H9 (cell line): ENCODE measurements around the gene ENTPD6. TPM values are rescaled to one million over a fixed set of nuclear protein-coding genes. Genes with fewer than 3 reads are reported as not detected.

Source experiments
- DNase-seq: peaks from one replicate; pipeline ENCODE4 v3.0.0-alpha.2; 2017
- H2AFZ ChIP-seq: one replicate; pipeline ENCODE4 v1.6.1; 2013; ENCODE audit warnings: mild to moderate bottlenecking, low read length, control low read depth, moderate library complexity
- H2AK5ac ChIP-seq: 2 replicates; pipeline ENCODE4 v1.6.1; 2013; ENCODE audit warnings: low read length, control low read depth, mixed read lengths; ENCODE audit not compliant: insufficient read length
- H2BK120ac ChIP-seq: one replicate; pipeline ENCODE4 v1.6.1; 2013; ENCODE audit warnings: low read depth, mild to moderate bottlenecking, low read length, control low read depth, inconsistent platforms; ENCODE audit not compliant: poor library complexity, severe bottlenecking
- H2BK12ac ChIP-seq: 2 replicates; pipeline ENCODE4 v1.6.1; 2013; ENCODE audit warnings: low read length, control low read depth, mixed read lengths, low read depth; ENCODE audit not compliant: insufficient read length
- H2BK15ac ChIP-seq: 2 replicates; pipeline ENCODE4 v1.6.1; 2013; ENCODE audit warnings: low read depth, low read length, control low read depth
- H2BK20ac ChIP-seq: one replicate; pipeline ENCODE4 v1.6.1; 2013; ENCODE audit warnings: low read depth, mild to moderate bottlenecking, low read length, control low read depth, inconsistent platforms; ENCODE audit not compliant: poor library complexity, severe bottlenecking
- H2BK5ac ChIP-seq: 2 replicates; pipeline ENCODE4 v1.6.1; 2013; ENCODE audit warnings: low read length, control low read depth, mixed read lengths; ENCODE audit not compliant: insufficient read length
- H3K14ac ChIP-seq: 2 replicates; pipeline ENCODE4 v1.6.1; 2013; ENCODE audit warnings: low read length, control low read depth; ENCODE audit not compliant: insufficient read depth
- H3K18ac ChIP-seq: 2 replicates; pipeline ENCODE4 v1.6.1; 2013; ENCODE audit warnings: low read depth, mild to moderate bottlenecking, mixed read lengths, low read length, control low read depth; ENCODE audit not compliant: insufficient read length
- H3K23ac ChIP-seq: 2 replicates; pipeline ENCODE4 v1.6.1; 2013; ENCODE audit warnings: low read length, control low read depth, mixed read lengths, low read depth; ENCODE audit not compliant: insufficient read length
- H3K23me2 ChIP-seq: 2 replicates; pipeline ENCODE4 v1.6.1; 2013; ENCODE audit warnings: low read depth, mild to moderate bottlenecking, mixed read lengths, low read length, control low read depth; ENCODE audit not compliant: insufficient read length, poor library complexity, severe bottlenecking
- H3K27ac ChIP-seq: 2 replicates; pipeline ENCODE4 v1.5.1; 2013; ENCODE audit warnings: low read length, control low read depth, mixed read lengths, low read depth; ENCODE audit not compliant: insufficient read length
- H3K27me3 ChIP-seq: 2 replicates; pipeline ENCODE4 v1.6.1; 2013; ENCODE audit warnings: low read length, control low read depth, inconsistent platforms; ENCODE audit not compliant: insufficient read depth
- H3K4ac ChIP-seq: 2 replicates; pipeline ENCODE4 v1.6.1; 2013; ENCODE audit warnings: low read depth, mild to moderate bottlenecking, control low read depth, inconsistent platforms, low read length, moderate library complexity
- H3K4me1 ChIP-seq: 2 replicates; pipeline ENCODE4 v1.6.1; 2013; ENCODE audit warnings: low read length, control low read depth, inconsistent platforms; ENCODE audit not compliant: insufficient read depth
- H3K4me2 ChIP-seq: 2 replicates; pipeline ENCODE4 v1.6.1; 2013; ENCODE audit warnings: low read length, control low read depth, mixed read lengths; ENCODE audit not compliant: insufficient read length, insufficient read depth
- H3K56ac ChIP-seq: 2 replicates; pipeline ENCODE4 v1.6.1; 2013; ENCODE audit warnings: low read depth, mild to moderate bottlenecking, mixed read lengths, low read length, control low read depth; ENCODE audit not compliant: insufficient read length
- H3K79me1 ChIP-seq: 2 replicates; pipeline ENCODE4 v1.6.1; 2013; ENCODE audit warnings: low read depth, mild to moderate bottlenecking, moderate library complexity, low read length, control low read depth, inconsistent platforms; ENCODE audit not compliant: insufficient read depth, poor library complexity, severe bottlenecking
- H3K79me2 ChIP-seq: 2 replicates; pipeline ENCODE4 v1.6.1; 2013; ENCODE audit warnings: low read length, control low read depth, inconsistent platforms; ENCODE audit not compliant: insufficient read depth
- H3K9ac ChIP-seq: 2 replicates; pipeline ENCODE4 v1.6.1; 2013; ENCODE audit warnings: low read length, control low read depth, mixed read lengths; ENCODE audit not compliant: insufficient read length; ENCODE audit errors: extremely low read depth
- H3K9me3 ChIP-seq: one replicate; pipeline ENCODE4 v1.6.1; 2013; ENCODE audit warnings: low read depth, low read length, inconsistent platforms; ENCODE audit not compliant: control insufficient read depth
- H3T11ph ChIP-seq: one replicate; pipeline ENCODE4 v1.6.1; 2013; ENCODE audit warnings: mild to moderate bottlenecking, low read length, control low read depth, inconsistent platforms
- H4K20me1 ChIP-seq: one replicate; pipeline ENCODE4 v1.6.1; 2013; ENCODE audit not compliant: control insufficient read depth, insufficient read length, insufficient read depth
- H4K5ac ChIP-seq: 2 replicates; pipeline ENCODE4 v1.6.1; 2013; ENCODE audit warnings: low read depth, mild to moderate bottlenecking, mixed read lengths, low read length, control low read depth; ENCODE audit not compliant: insufficient read length
- H4K8ac ChIP-seq: replicated peaks from 2 replicates; pipeline ENCODE4 v1.6.1; 2013; ENCODE audit warnings: low read length, control low read depth, mixed read lengths, low read depth; ENCODE audit not compliant: insufficient read length
- H4K91ac ChIP-seq: 2 replicates; pipeline ENCODE4 v1.6.1; 2013; ENCODE audit warnings: low read depth, mild to moderate bottlenecking, moderate library complexity, mixed read lengths, low read length, control low read depth; ENCODE audit not compliant: insufficient read length
- H3K27ac Mint-ChIP-seq, 3 experiments: 2 replicates in 2 of 3; 3 replicates in 1 of 3; pipeline ENCODE4 v1.8.0; 2020 to 2021; ENCODE audit warnings: mixed read lengths in 3 of 3, mild to moderate bottlenecking in 1 of 3, moderate library complexity in 1 of 3
- H3K27me3 Mint-ChIP-seq: 2 replicates; pipeline ENCODE4 v1.8.0; 2021; ENCODE audit warnings: low read depth, mild to moderate bottlenecking, moderate library complexity, mixed read lengths
- H3K36me3 Mint-ChIP-seq, 3 experiments: 2 replicates in 2 of 3; 3 replicates in 1 of 3; pipeline ENCODE4 v1.8.0; 2020 to 2021; ENCODE audit warnings: low read depth in 3 of 3, mixed read lengths in 3 of 3; ENCODE audit not compliant: insufficient read depth in 1 of 3
- H3K4me1 Mint-ChIP-seq, 2 experiments: 2 replicates each; pipeline ENCODE4 v1.8.0; 2020; ENCODE audit warnings: mixed read lengths in 2 of 2
- H3K4me3 Mint-ChIP-seq, 2 experiments: 2 replicates in 1 of 2; 3 replicates in 1 of 2; pipeline ENCODE4 v1.8.0; 2020 to 2021; ENCODE audit warnings: mild to moderate bottlenecking in 2 of 2, mixed read lengths in 2 of 2, moderate library complexity in 1 of 2
- H3K9me3 Mint-ChIP-seq, 2 experiments: 2 replicates in 1 of 2; 3 replicates in 1 of 2; pipeline ENCODE4 v1.8.0; 2020; ENCODE audit warnings: mild to moderate bottlenecking in 2 of 2, mixed read lengths in 2 of 2, moderate library complexity in 1 of 2
- CTCF ChIP-seq: fragments of 200-600 bp; sonication (generic); conservative IDR thresholded peaks from 3 replicates; pipeline ENCODE4 v1.8.0; 2021; ENCODE audit warnings: antibody characterized with exemption, mild to moderate bottlenecking
- WGBS: extraction: QIAGEN DNeasy Blood & Tissue Kit; methylation state at CpG from one replicate; pipeline ENCODE4 v1.1.7; 2013; ENCODE audit warnings: missing lambda C conversion rate, low lambda C conversion rate, mixed read lengths; ENCODE audit not compliant: insufficient read length; ENCODE audit errors: extremely low coverage; 5-methylcytosine and 5-hydroxymethylcytosine counted together
- total RNA-seq: library from RNA; stranded (reverse); gene quantifications from 2 replicates; pipeline ENCODE4 v1.2.1, GENCODE V29; 2021

The ENTPD6 gene
- total RNA-seq, 1 experiment from 2014 or later, result 57.4 TPM

- H3K27me3 Mint-ChIP-seq, result peaks cover 5% of the 10 kb centered on the region
- no CpG with 5 or more reads among the region's 3 CpGs for WGBS
- no peak overlapping the region for H4K91ac ChIP-seq
- H2BK20ac ChIP-seq, result no peak overlapping the region
- H4K20me1 ChIP-seq, result no peaks in the 10 kb centered on the region
- H3K27ac ChIP-seq, result no peak overlapping the region
- H3K18ac ChIP-seq, result no peak overlapping the region
- no peak overlapping the region for H3T11ph ChIP-seq
- H3K27ac Mint-ChIP-seq, result no peak overlapping the region
- no peak overlapping the region for H4K8ac ChIP-seq
- no peaks in the 10 kb centered on the region for H3K79me2 ChIP-seq
- no peak for DNase-seq
- H2BK15ac ChIP-seq, result no peak overlapping the region
- H3K9ac ChIP-seq, result no peak overlapping the region
- no peak overlapping the region for H4K5ac ChIP-seq
- TF ChIP-seq CTCF, result no peak
- no peaks in the 10 kb centered on the region for H3K23me2 ChIP-seq
- H3K56ac ChIP-seq, result no peak overlapping the region
- no peak overlapping the region for H3K14ac ChIP-seq
- no peak overlapping the region for H2BK5ac ChIP-seq
- H3K4ac ChIP-seq, result no peak overlapping the region
- H2AK5ac ChIP-seq, result no peak overlapping the region
- no peaks in the 10 kb centered on the region for H3K4me1 ChIP-seq
- H2BK120ac ChIP-seq, result no peak overlapping the region
- H3K4me1 Mint-ChIP-seq, result no peaks in the 10 kb centered on the region
- H2BK12ac ChIP-seq, result no peak overlapping the region
- no peak overlapping the region for H3K4me2 ChIP-seq
- H3K4me3 Mint-ChIP-seq, result no peak overlapping the region
- H3K36me3 Mint-ChIP-seq, result no peaks in the 10 kb centered on the region
- no peaks in the 10 kb centered on the region for H3K27me3 ChIP-seq
- H3K9me3 Mint-ChIP-seq, result peaks cover 14 to 20% of the 10 kb centered on the region in 2 experiments; a peak in 4 of 5 replicates
- no peak overlapping the region for H2AFZ ChIP-seq
- H3K79me1 ChIP-seq, result no peaks in the 10 kb centered on the region
- no peaks in the 10 kb centered on the region for H3K9me3 ChIP-seq
- no peak overlapping the region for H3K23ac ChIP-seq
These were observed 34.6 kb upstream of the ENTPD6 start for GRCh38 chr20:25160897-25161296.
